Breast epithelium (tissue), 3 donors: ENCODE data around the gene UNC13B.

Experiments used
- POLR2A ChIP-seq: fragments of 450-650 bp; IDR thresholded peaks from one replicate; pipeline ENCODE4 v1.6.1; 2016; ENCODE audit warnings: antibody characterized with exemption, mild to moderate bottlenecking, moderate library complexity
- TF ChIP-seq, protein P1 (sequence below), 3 donors: fragments of 450-650 bp; IDR thresholded peaks; one replicate each; pipeline ENCODE4 v1.5.1; 2016 to 2017; ENCODE audit warnings: antibody characterized with exemption in 3 of 3, mild to moderate bottlenecking in 3 of 3, moderate library complexity in 3 of 3

DNA sequence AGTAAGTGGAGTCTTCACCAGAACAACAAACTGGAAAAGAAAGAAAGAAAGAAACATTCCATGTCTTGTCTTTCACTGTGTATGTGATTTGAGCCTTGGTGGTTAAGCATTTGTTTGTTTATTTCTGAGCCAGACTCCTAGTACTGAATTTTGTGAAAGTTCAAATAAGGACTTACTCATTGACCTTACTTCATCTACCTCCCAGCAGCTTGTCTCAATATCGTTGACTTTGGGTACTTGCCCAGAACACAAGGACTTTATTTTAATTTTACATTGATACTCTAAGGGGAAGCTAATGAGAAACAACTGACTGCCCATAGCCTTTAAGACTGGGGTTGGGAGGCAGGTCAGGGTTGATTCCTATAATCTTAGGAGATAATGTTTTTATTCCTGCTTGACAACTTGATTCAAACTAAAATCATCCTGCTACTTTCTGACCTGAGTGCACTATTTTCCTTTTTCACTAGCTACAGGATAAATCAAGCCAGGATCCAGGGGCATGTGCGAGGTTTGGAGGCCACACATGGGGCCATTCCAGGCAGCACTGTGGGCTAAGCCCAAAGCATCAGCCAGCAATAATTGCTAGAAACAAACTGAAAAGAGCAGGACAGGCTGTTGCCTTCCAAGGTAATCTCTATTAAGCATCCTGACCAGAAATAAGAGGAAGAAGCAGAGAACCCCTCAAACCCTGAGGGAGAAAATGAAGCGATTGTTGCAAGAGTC is 189.2 kb downstream of the UNC13B start:
- TF ChIP-seq, protein P1, sequence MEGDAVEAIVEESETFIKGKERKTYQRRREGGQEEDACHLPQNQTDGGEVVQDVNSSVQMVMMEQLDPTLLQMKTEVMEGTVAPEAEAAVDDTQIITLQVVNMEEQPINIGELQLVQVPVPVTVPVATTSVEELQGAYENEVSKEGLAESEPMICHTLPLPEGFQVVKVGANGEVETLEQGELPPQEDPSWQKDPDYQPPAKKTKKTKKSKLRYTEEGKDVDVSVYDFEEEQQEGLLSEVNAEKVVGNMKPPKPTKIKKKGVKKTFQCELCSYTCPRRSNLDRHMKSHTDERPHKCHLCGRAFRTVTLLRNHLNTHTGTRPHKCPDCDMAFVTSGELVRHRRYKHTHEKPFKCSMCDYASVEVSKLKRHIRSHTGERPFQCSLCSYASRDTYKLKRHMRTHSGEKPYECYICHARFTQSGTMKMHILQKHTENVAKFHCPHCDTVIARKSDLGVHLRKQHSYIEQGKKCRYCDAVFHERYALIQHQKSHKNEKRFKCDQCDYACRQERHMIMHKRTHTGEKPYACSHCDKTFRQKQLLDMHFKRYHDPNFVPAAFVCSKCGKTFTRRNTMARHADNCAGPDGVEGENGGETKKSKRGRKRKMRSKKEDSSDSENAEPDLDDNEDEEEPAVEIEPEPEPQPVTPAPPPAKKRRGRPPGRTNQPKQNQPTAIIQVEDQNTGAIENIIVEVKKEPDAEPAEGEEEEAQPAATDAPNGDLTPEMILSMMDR (IDR thresholded peaks at IDR 0.05): no peak
- TF ChIP-seq POLR2A: no peak
